Endodermal cell (in vitro differentiated cells): ENCODE results near the gene SPESP1. TPM values are rescaled to one million over a fixed set of nuclear protein-coding genes. Genes with fewer than 3 reads are reported as not detected.

Experiments used
- DNase-seq: peaks from one replicate; pipeline ENCODE4 v3.0.0-alpha.2; 2017
- H3K27ac ChIP-seq: 2 replicates; pipeline ENCODE4 v1.5.1; 2013; ENCODE audit warnings: mild to moderate bottlenecking, low read depth, low read length, moderate library complexity
- H3K27me3 ChIP-seq: 2 replicates; pipeline ENCODE4 v1.6.1; 2013; ENCODE audit warnings: mild to moderate bottlenecking, low read length, moderate library complexity; ENCODE audit not compliant: insufficient read depth, control insufficient read depth, poor library complexity, severe bottlenecking
- H3K36me3 ChIP-seq: 2 replicates; pipeline ENCODE4 v1.7.0; 2013; ENCODE audit warnings: mild to moderate bottlenecking, low read length, moderate library complexity; ENCODE audit not compliant: control insufficient read depth, insufficient read depth
- H3K4me1 ChIP-seq: one replicate; pipeline ENCODE4 v1.7.0; 2013; ENCODE audit warnings: low read length; ENCODE audit not compliant: control insufficient read depth, insufficient read depth
- H3K4me3 ChIP-seq: 2 replicates; pipeline ENCODE4 v1.5.1; 2013; ENCODE audit warnings: mild to moderate bottlenecking, low read length, moderate library complexity
- H3K9ac ChIP-seq: 2 replicates; pipeline ENCODE4 v1.6.1; 2013; ENCODE audit warnings: mild to moderate bottlenecking, low read length, moderate library complexity; ENCODE audit not compliant: poor library complexity, severe bottlenecking; ENCODE audit errors: extremely low read depth
- H3K9me3 ChIP-seq: 2 replicates; pipeline ENCODE4 v1.6.1; 2013; ENCODE audit warnings: mild to moderate bottlenecking, low read length, moderate library complexity; ENCODE audit not compliant: control insufficient read depth
- H3K27ac Mint-ChIP-seq: 2 replicates; pipeline ENCODE4 v1.8.0; 2020; ENCODE audit warnings: mixed read lengths
- H3K27me3 Mint-ChIP-seq: 2 replicates; pipeline ENCODE4 v1.8.0; 2021; ENCODE audit warnings: mild to moderate bottlenecking, mixed read lengths; ENCODE audit not compliant: insufficient read depth
- H3K36me3 Mint-ChIP-seq: 2 replicates; pipeline ENCODE4 v1.8.0; 2020; ENCODE audit warnings: low read depth, mixed read lengths
- H3K4me1 Mint-ChIP-seq: 2 replicates; pipeline ENCODE4 v1.8.0; 2020; ENCODE audit warnings: mixed read lengths
- H3K4me3 Mint-ChIP-seq: 2 replicates; pipeline ENCODE4 v1.8.0; 2020; ENCODE audit warnings: mild to moderate bottlenecking, moderate library complexity, mixed read lengths
- H3K9me3 Mint-ChIP-seq: 2 replicates; pipeline ENCODE4 v1.8.0; 2020; ENCODE audit warnings: mild to moderate bottlenecking, mixed read lengths
- CTCF ChIP-seq: fragments of 200-600 bp; sonication (generic); conservative IDR thresholded peaks from 2 replicates; pipeline ENCODE4 v1.5.0; 2021; ENCODE audit warnings: antibody characterized with exemption, mild to moderate bottlenecking
- WGBS, 2 experiments: methylation state at CpG; one replicate each; pipeline versions ENCODE4 v1.1.5 to v1.1.7; 2013; ENCODE audit warnings: missing lambda C conversion rate in 2 of 2, mixed read lengths in 1 of 2; ENCODE audit not compliant: insufficient coverage in 1 of 2, insufficient read length in 1 of 2; 5-methylcytosine and 5-hydroxymethylcytosine counted together
- total RNA-seq, 2 donors: library from RNA; stranded (reverse); fragmentation: NEBNext Ultra II Directional in 1 of 2; extraction: Animal tissue kit (Norgen Biotek cat#: 25700) in 1 of 2; gene quantifications; 2 replicates in 1 of 2; 3 replicates in 1 of 2; pipeline ENCODE4 v1.2.1, GENCODE V29; 2021

Gene SPESP1
- total RNA-seq, 2 donors from 2014 or later: not detected

- WGBS, 2 experiments: 90 to 100% methylated on average over 2 to 4 of the region's 4 CpGs
- H3K9me3 Mint-ChIP-seq: peaks cover 24% of the 10 kb centered on the region
Measured at GRCh38 chr15:68981941-68982340, 51.6 kb downstream of the SPESP1 start.

GRCh38 chr15:68982976-68983563, 52.7 kb downstream of the SPESP1 start:
- no peak overlapping the region for H3K4me3 Mint-ChIP-seq
- WGBS, 2 experiments: 88 to 100% methylated on average over 1 to 2 of the region's 6 CpGs

More at GRCh38 chr15:68981941-68982340, 51.6 kb downstream of the SPESP1 start:
- H3K36me3 ChIP-seq: no peaks in the 10 kb centered on the region
- no peak overlapping the region for H3K9ac ChIP-seq
- no peaks in the 10 kb centered on the region for H3K4me1 Mint-ChIP-seq
- H3K36me3 Mint-ChIP-seq: no peaks in the 10 kb centered on the region
- no peak for TF ChIP-seq CTCF
- H3K4me1 ChIP-seq: no peaks in the 10 kb centered on the region
- no peak overlapping the region for H3K4me3 ChIP-seq
- no peak for DNase-seq
- peaks cover 18% of the 10 kb centered on the region for H3K9me3 ChIP-seq
- no peaks in the 10 kb centered on the region for H3K27me3 Mint-ChIP-seq
- no peak overlapping the region for H3K4me3 Mint-ChIP-seq
- no peak overlapping the region for H3K27ac ChIP-seq
- H3K27me3 ChIP-seq: no peaks in the 10 kb centered on the region
- no peak overlapping the region for H3K27ac Mint-ChIP-seq

GRCh38 chr15:68983961-68984481, 53.7 kb downstream of the SPESP1 start:
- no peak overlapping the region for H3K4me3 Mint-ChIP-seq
- H3K27me3 ChIP-seq: no peaks in the 10 kb centered on the region
- H3K4me1 ChIP-seq: no peaks in the 10 kb centered on the region
- no peak for DNase-seq
- peaks cover 1% of the 10 kb centered on the region for H3K9me3 ChIP-seq
- H3K27ac Mint-ChIP-seq: no peak overlapping the region
- 81 to 82% methylated on average over 3 to 4 of the region's 4 CpGs for WGBS, 2 experiments
- H3K4me3 ChIP-seq: no peak overlapping the region
- H3K9ac ChIP-seq: no peak overlapping the region
- H3K4me1 Mint-ChIP-seq: no peaks in the 10 kb centered on the region
- peaks cover 2% of the 10 kb centered on the region for H3K27me3 Mint-ChIP-seq
- TF ChIP-seq CTCF: no peak
- peaks cover 20% of the 10 kb centered on the region for H3K9me3 Mint-ChIP-seq
- H3K36me3 Mint-ChIP-seq: no peaks in the 10 kb centered on the region
- no peaks in the 10 kb centered on the region for H3K36me3 ChIP-seq
- no peak overlapping the region for H3K27ac ChIP-seq

More at GRCh38 chr15:68982976-68983563, 52.7 kb downstream of the SPESP1 start:
- no peaks in the 10 kb centered on the region for H3K4me1 ChIP-seq
- DNase-seq: no peak
- H3K27me3 ChIP-seq: no peaks in the 10 kb centered on the region
- H3K36me3 ChIP-seq: no peaks in the 10 kb centered on the region
- no peak overlapping the region for H3K4me3 ChIP-seq
- Mint-ChIP-seq H3K9me3 (peaks cover 20% of the 10 kb centered on the region), H3K36me3 (no peaks in the 10 kb centered on the region), H3K27me3 (peaks cover 2% of the 10 kb centered on the region), H3K27ac (no peak overlapping the region), H3K4me1 (no peaks in the 10 kb centered on the region)
- peaks cover 8% of the 10 kb centered on the region for H3K9me3 ChIP-seq
- no peak overlapping the region for H3K27ac ChIP-seq
- TF ChIP-seq CTCF: no peak
- no peak overlapping the region for H3K9ac ChIP-seq
